GM12878 (cell line): ENCODE data around the gene PIK3R3. TPM values are rescaled to one million over a fixed set of nuclear protein-coding genes. Genes with fewer than 3 reads are reported as not detected.
"Not testable (repeated sequence)": the region's sequence is repeated elsewhere in the genome, so short reads cannot be mapped to it uniquely, and the experiment has no call there.

ENCODE experiments used
- ATAC-seq: fragments of 200-7000 bp; cut with Tn5 transposase; 3 replicates; pipeline ENCODE4 v1.9.1; 2020; ENCODE audit warnings: mild to moderate bottlenecking, moderate library complexity
- BruUV-seq: library from RNA; stranded (reverse); fragments of 400-500 nt; replicated peaks from 2 replicates; lab custom pipeline; 2021; lab: Mats Ljungman, UMichigan
- CTCF ChIA-PET: fragments of 300-600 bp; sonication (Branson Sonifier 250); formaldehyde crosslinking; extraction: SDS; loops from one replicate; lab custom pipeline; 2021; ENCODE audit warnings: inconsistent platforms; lab: Yijun Ruan, JAX
- POLR2A ChIA-PET: fragments of 350-600 bp; formaldehyde crosslinking; extraction: SDS; loops from one replicate; lab custom pipeline; 2021; ENCODE audit warnings: inconsistent platforms; lab: Charles Lee
- RAD21 ChIA-PET: fragments of 300-600 bp; sonication (Branson Sonifier 250); formaldehyde crosslinking; loops from one replicate; lab custom pipeline; 2023; ENCODE audit warnings: antibody characterized with exemption; ENCODE audit not compliant: unreplicated experiment; lab: Charles Lee
- SMC1A ChIA-PET: fragments of 300-600 bp; sonication (Branson Sonifier 250); formaldehyde crosslinking; loops from one replicate; lab custom pipeline; 2023; ENCODE audit not compliant: unreplicated experiment, uncharacterized antibody; lab: Charles Lee
- DNase-seq: peaks from one replicate; pipeline ENCODE4 v3.0.0-alpha.2; 2011; ENCODE audit warnings: low read depth, low spot score
- FAIRE-seq: peaks from 3 replicates; lab custom pipeline; 2011; peaks lifted over from hg19 to GRCh38; lab: Jason Lieb, UNC
- H2AFZ ChIP-seq: 2 replicates; pipeline ENCODE4 v1.6.0; 2011; ENCODE audit warnings: low read depth, low read length, control low read depth; ENCODE audit not compliant: control insufficient read depth
- H3K27ac ChIP-seq: 2 replicates; pipeline ENCODE4 v1.5.1; 2011; ENCODE audit warnings: control low read depth; ENCODE audit not compliant: control insufficient read depth, insufficient read depth
- H3K27me3 ChIP-seq, 2 experiments: replicated peaks in 1 of 2; 2 replicates each; pipeline versions ENCODE4 v1.6.0 to v1.6.1; 2011; ENCODE audit warnings: low read length in 1 of 2; ENCODE audit not compliant: control insufficient read depth in 2 of 2, insufficient read depth in 2 of 2
- H3K36me3 ChIP-seq, 2 experiments: 2 replicates each; pipeline ENCODE4 v1.5.1; 2011; ENCODE audit warnings: low read length in 1 of 2; ENCODE audit not compliant: control insufficient read depth in 2 of 2, insufficient read depth in 2 of 2
- H3K4me1 ChIP-seq: 2 replicates; pipeline ENCODE4 v1.6.1; 2011; ENCODE audit warnings: mild to moderate bottlenecking, low read length, moderate library complexity, mixed read lengths; ENCODE audit not compliant: control insufficient read depth, insufficient read depth
- H3K4me2 ChIP-seq: 2 replicates; pipeline ENCODE4 v1.6.0; 2011; ENCODE audit warnings: control low read depth; ENCODE audit not compliant: control insufficient read depth, insufficient read depth
- H3K4me3 ChIP-seq: fragments of 200-600 bp; sonication (generic); 2 replicates; pipeline ENCODE4 v1.5.1; 2016
- H3K79me2 ChIP-seq: 2 replicates; pipeline ENCODE4 v1.6.0; 2011; ENCODE audit warnings: low read length; ENCODE audit not compliant: control insufficient read depth, insufficient read depth
- H3K9ac ChIP-seq: 2 replicates; pipeline ENCODE4 v1.8.0; 2011; ENCODE audit warnings: low read length, control low read depth, mixed read lengths; ENCODE audit not compliant: control insufficient read depth, insufficient read depth
- H3K9me3 ChIP-seq: replicated peaks from 3 replicates; pipeline ENCODE4 v1.5.1; 2011; ENCODE audit warnings: mild to moderate bottlenecking, low read length; ENCODE audit not compliant: control insufficient read depth, insufficient read depth
- H4K20me1 ChIP-seq: 2 replicates; pipeline ENCODE4 v1.6.0; 2011; ENCODE audit not compliant: control insufficient read depth, insufficient read depth
- CREM ChIP-seq: IDR thresholded peaks from 2 replicates; pipeline ENCODE4 v1.6.1; 2014; ENCODE audit warnings: antibody characterized with exemption, low read depth
- E2F4 ChIP-seq: IDR thresholded peaks from 2 replicates; pipeline ENCODE4 v1.6.1; 2012; ENCODE audit warnings: low read depth, low read length, improper control_type of control experiment
- E4F1 ChIP-seq: fragments of 450-650 bp; IDR thresholded peaks from 2 replicates; pipeline ENCODE4 v1.6.1; 2018; ENCODE audit warnings: borderline replicate concordance, mild to moderate bottlenecking; ENCODE audit not compliant: partially characterized antibody
- FOS ChIP-seq: IDR thresholded peaks from 3 replicates; pipeline ENCODE4 v1.6.1; 2011; ENCODE audit warnings: borderline replicate concordance; ENCODE audit not compliant: insufficient read length; ENCODE audit errors: extremely low read depth
- POLR2A ChIP-seq: IDR thresholded peaks from 2 replicates; pipeline ENCODE4 v1.6.1; 2011; ENCODE audit warnings: low read depth, mild to moderate bottlenecking, low read length
- POLR2AphosphoS2 ChIP-seq: IDR thresholded peaks from 2 replicates; pipeline ENCODE4 v1.6.1; 2011; ENCODE audit warnings: low read depth, mild to moderate bottlenecking, low read length, improper control_type of control experiment, moderate library complexity
- SMAD1 ChIP-seq: fragments of 450-650 bp; IDR thresholded peaks from 2 replicates; pipeline ENCODE4 v1.6.1; 2018; ENCODE audit warnings: mild to moderate bottlenecking, low read depth; ENCODE audit not compliant: partially characterized antibody
- SUPT20H ChIP-seq: IDR thresholded peaks from 2 replicates; pipeline ENCODE4 v1.6.1; 2011; ENCODE audit warnings: low read depth, mild to moderate bottlenecking, low read length, moderate library complexity, borderline replicate concordance; ENCODE audit not compliant: control insufficient read depth
- WGBS: methylation state at CpG from one replicate; pipeline ENCODE4 v1.1.6; 2016; ENCODE audit warnings: low lambda C conversion rate; ENCODE audit not compliant: insufficient replicate concordance, insufficient coverage; ENCODE audit errors: missing lambda C conversion rate; 5-methylcytosine and 5-hydroxymethylcytosine counted together
- in situ Hi-C: fragments of 300-500 bp; cut with MboI; formaldehyde crosslinking; loops from 9 replicates; pipeline ENCODE4 v1.14.3; 2018; ENCODE audit warnings: mixed read lengths
- intact Hi-C: fragments of 100-400 bp; cut with micrococcal nuclease; formaldehyde crosslinking; loops from one replicate; pipeline ENCODE4 v1.14.2; 2022; ENCODE audit not compliant: unreplicated experiment
- polyA plus RNA-seq, 11 experiments: library from polyadenylated mRNA; depleted of rRNA in 4 of 11; unstranded in 6 of 11; stranded (reverse) in 5 of 11; fragments of >200 nt; fragmentation: Nextera tagmentation in 4 of 11; fragmentation: Illumina TruSeq in 1 of 11; extraction: Ambion mirVana in 4 of 11; extraction: Trizol in 1 of 11; gene quantifications; 1 replicate in 1 of 11; 2 replicates in 10 of 11; pipeline versions ENCODE4 v1.2.1 to v1.2.3, GENCODE V29; 2011 to 2016; ENCODE audit warnings: inconsistent platforms in 2 of 11, missing spikeins in 2 of 11, low read depth in 1 of 11
- total RNA-seq, 4 experiments: library from RNA; depleted of rRNA in 3 of 4; stranded (reverse); fragments of >200 nt in 3 of 4; fragmentation: Illumina TruSeq in 1 of 4; extraction: Trizol in 1 of 4; gene quantifications; 2 replicates each; pipeline versions ENCODE4 v1.2.1 to v1.2.3, GENCODE V29; 2013 to 2021

PIK3R3 gene
- total and polyA plus RNA-seq, 10 of the 15 experiments (the other 5 are each of a cell fraction or from before 2014, with no cell fraction given), result 4.8 to 27.0 (median 19.8) TPM

- BruUV-seq, ATAC-seq, H3K27ac ChIP-seq, H2AFZ ChIP-seq, DNase-seq, H3K9me3 ChIP-seq, H3K27me3 ChIP-seq, H3K9ac ChIP-seq, H3K4me3 ChIP-seq, intact Hi-C loops, in situ Hi-C loops, H3K4me2 ChIP-seq, FAIRE-seq, H3K36me3 ChIP-seq, H4K20me1 ChIP-seq: not testable (repeated sequence)
- CTCF ChIA-PET, result interaction anchor here (0.6 to 1.2 kb wide), 2 partner anchors 9 to 18 kb away, joined by 3 to 7 read pairs; no protein-coding TSS in a partner anchor
- peaks cover 21% of the 10 kb centered on the region for H3K4me1 ChIP-seq
- POLR2A ChIA-PET, result interaction anchor here (0.7 to 1.4 kb wide), 2 partner anchors 31 to 34 kb away, joined by 3 to 4 read pairs; no protein-coding TSS in a partner anchor
- WGBS, result 97% methylated on average over 4 of the region's 4 CpGs
- RAD21 ChIA-PET, result interaction anchor here (0.9 to 1.1 kb wide), 2 partner anchors 36 to 41 kb away, joined by 3 to 5 read pairs; no protein-coding TSS in a partner anchor
- SMC1A ChIA-PET, result interaction anchor here (0.9 to 1.6 kb wide), 7 partner anchors 9 to 30 kb away, joined by 3 to 5 read pairs (median 5); no protein-coding TSS in a partner anchor
- H3K79me2 ChIP-seq, result peaks cover 47% of the 10 kb centered on the region
These were observed 38.6 kb downstream of the PIK3R3 start for GRCh38 chr1:46093832-46094231.

- Histone ChIP-seq H3K4me3 (no peak overlapping the region), H2AFZ (no peak overlapping the region), H3K9me3 (no peaks in the 10 kb centered on the region), H3K79me2 (peaks cover 24% of the 10 kb centered on the region), H3K9ac (no peak overlapping the region), H3K27me3 (no peaks in the 10 kb centered on the region), H4K20me1 (no peaks in the 10 kb centered on the region), H3K4me2 (no peak overlapping the region), H3K27ac (no peak overlapping the region), H3K36me3 (no peaks in the 10 kb centered on the region), H3K4me1 (no peaks in the 10 kb centered on the region)
- ChIA-PET RAD21 (no interaction called here), SMC1A (interaction anchor here (1.3 kb wide), 1 partner anchor 45 kb away, joined by 3 read pairs; no protein-coding TSS in a partner anchor), CTCF (no interaction called here), POLR2A (interaction anchor here (0.7 kb wide), 1 partner anchor 21 kb away, joined by 4 read pairs; no protein-coding TSS in a partner anchor)
- WGBS, result 93% methylated on average over 1 of the region's 1 CpG
- BruUV-seq, result no TSS peak
- DNase-seq, result no peak
- FAIRE-seq, result no peak
- in situ Hi-C loops (no loop called here), intact Hi-C loops (no loop called here)
- no peak for ATAC-seq
- no peak for TF ChIP-seq CREM
- no peak for TF ChIP-seq POLR2AphosphoS2
- no peak for TF ChIP-seq E4F1
- TF ChIP-seq SMAD1, result no peak
- no peak for TF ChIP-seq SUPT20H
- no peak for TF ChIP-seq E2F4
- no peak for TF ChIP-seq POLR2A
- TF ChIP-seq FOS, result no peak
These were observed 44.5 kb downstream of the PIK3R3 start for GRCh38 chr1:46087891-46088290.
